GM18951 (cell line): ENCODE measurements around the gene ANKS6.

Experiments used
- POLR2A ChIP-seq: IDR thresholded peaks from 4 replicates; pipeline ENCODE4 v1.6.1; 2011; ENCODE audit warnings: mild to moderate bottlenecking; ENCODE audit not compliant: insufficient read length, insufficient read depth; ENCODE audit errors: extremely low read depth
- in situ Hi-C: fragments of 300-500 bp; cut with MboI; formaldehyde crosslinking; loops from one replicate; pipeline ENCODE4 v1.12.0; 2022; ENCODE audit warnings: low sequenced_read_pairs, mixed read lengths, inconsistent platforms; ENCODE audit not compliant: unreplicated experiment

Gene ANKS6

GRCh38 chr9:98771209-98771874, 25.0 kb downstream of the ANKS6 start:
- no peak for TF ChIP-seq POLR2A
- in situ Hi-C loops = loop anchor here (10.0 kb wide), 1 partner anchor 237 kb away; no protein-coding TSS in a partner anchor

GRCh38 chr9:98770717-98771116, 25.6 kb downstream of the ANKS6 start:
- in situ Hi-C loops = loop anchor here (10.0 kb wide), 1 partner anchor 236 kb away; no protein-coding TSS in a partner anchor

GRCh38 chr9:98768344-98768743, 28.0 kb downstream of the ANKS6 start:
- in situ Hi-C loops = no loop called here
- TF ChIP-seq POLR2A = no peak

More at GRCh38 chr9:98770717-98771116, 25.6 kb downstream of the ANKS6 start:
- no peak for TF ChIP-seq POLR2A

- no peak for TF ChIP-seq POLR2A
- in situ Hi-C loops = no loop called here
These were observed 28.4 kb downstream of the ANKS6 start for GRCh38 chr9:98767915-98768314.

- in situ Hi-C loops = no loop called here
- no peak for TF ChIP-seq POLR2A
These were observed 29.2 kb downstream of the ANKS6 start for GRCh38 chr9:98767196-98767595.

- no peak for TF ChIP-seq POLR2A
These were observed 29.8 kb downstream of the ANKS6 start for GRCh38 chr9:98766586-98766985.

GRCh38 chr9:98765256-98765655, 31.1 kb downstream of the ANKS6 start:
- in situ Hi-C loops = no loop called here
- TF ChIP-seq POLR2A = no peak

More at GRCh38 chr9:98766586-98766985, 29.8 kb downstream of the ANKS6 start:
- in situ Hi-C loops = no loop called here

- in situ Hi-C loops = no loop called here
- TF ChIP-seq POLR2A = no peak
These were observed 32.2 kb downstream of the ANKS6 start for GRCh38 chr9:98763986-98764745.

GRCh38 chr9:98760231-98760630, 36.1 kb downstream of the ANKS6 start:
- in situ Hi-C loops = no loop called here
- no peak for TF ChIP-seq POLR2A

- no peak for TF ChIP-seq POLR2A
- in situ Hi-C loops = no loop called here
These were observed 41.2 kb downstream of the ANKS6 start for GRCh38 chr9:98755006-98755618.

- in situ Hi-C loops = no loop called here
- TF ChIP-seq POLR2A = no peak
These were observed 45.1 kb downstream of the ANKS6 start for GRCh38 chr9:98751210-98751609.

- no peak for TF ChIP-seq POLR2A
- in situ Hi-C loops = no loop called here
These were observed 45.8 kb downstream of the ANKS6 start for GRCh38 chr9:98750364-98751060.

GRCh38 chr9:98747476-98747875, 48.9 kb downstream of the ANKS6 start:
- in situ Hi-C loops = no loop called here
- TF ChIP-seq POLR2A = no peak
